LNCAP (cell line): ENCODE results near the gene ZNF695.

ENCODE experiments used
- TF ChIP-seq, protein P1 (sequence below): fragments of 450-650 bp; IDR thresholded peaks from 2 replicates; pipeline ENCODE4 v1.5.1; 2017; ENCODE audit warnings: mild to moderate bottlenecking

The ZNF695 gene

GRCh38 chr1:246971090-246971721 lies 36.7 kb downstream of the ZNF695 start:
- TF ChIP-seq, protein P1, sequence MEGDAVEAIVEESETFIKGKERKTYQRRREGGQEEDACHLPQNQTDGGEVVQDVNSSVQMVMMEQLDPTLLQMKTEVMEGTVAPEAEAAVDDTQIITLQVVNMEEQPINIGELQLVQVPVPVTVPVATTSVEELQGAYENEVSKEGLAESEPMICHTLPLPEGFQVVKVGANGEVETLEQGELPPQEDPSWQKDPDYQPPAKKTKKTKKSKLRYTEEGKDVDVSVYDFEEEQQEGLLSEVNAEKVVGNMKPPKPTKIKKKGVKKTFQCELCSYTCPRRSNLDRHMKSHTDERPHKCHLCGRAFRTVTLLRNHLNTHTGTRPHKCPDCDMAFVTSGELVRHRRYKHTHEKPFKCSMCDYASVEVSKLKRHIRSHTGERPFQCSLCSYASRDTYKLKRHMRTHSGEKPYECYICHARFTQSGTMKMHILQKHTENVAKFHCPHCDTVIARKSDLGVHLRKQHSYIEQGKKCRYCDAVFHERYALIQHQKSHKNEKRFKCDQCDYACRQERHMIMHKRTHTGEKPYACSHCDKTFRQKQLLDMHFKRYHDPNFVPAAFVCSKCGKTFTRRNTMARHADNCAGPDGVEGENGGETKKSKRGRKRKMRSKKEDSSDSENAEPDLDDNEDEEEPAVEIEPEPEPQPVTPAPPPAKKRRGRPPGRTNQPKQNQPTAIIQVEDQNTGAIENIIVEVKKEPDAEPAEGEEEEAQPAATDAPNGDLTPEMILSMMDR: peak; percentile 76

DNA sequence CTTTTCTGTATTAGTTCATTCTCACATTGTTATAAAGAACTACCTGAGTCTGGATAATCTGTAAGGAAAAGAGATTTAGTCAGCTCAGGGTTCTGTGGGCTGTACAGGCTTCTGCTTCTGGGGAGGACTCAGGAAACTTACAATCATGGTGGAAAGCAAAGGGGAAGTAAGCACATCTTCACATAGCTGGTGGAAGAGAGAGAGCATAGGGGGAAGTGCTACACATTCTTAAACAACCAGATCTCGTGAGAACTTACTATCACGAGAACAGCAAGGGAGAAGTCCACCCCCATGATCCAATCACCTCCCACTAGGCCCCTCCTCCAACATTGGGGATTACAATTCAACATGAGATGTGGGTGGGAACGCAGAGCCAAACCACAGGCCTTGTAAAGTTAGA lies 38.2 kb downstream of the ZNF695 start:
- TF ChIP-seq, protein P1: no peak

DNA sequence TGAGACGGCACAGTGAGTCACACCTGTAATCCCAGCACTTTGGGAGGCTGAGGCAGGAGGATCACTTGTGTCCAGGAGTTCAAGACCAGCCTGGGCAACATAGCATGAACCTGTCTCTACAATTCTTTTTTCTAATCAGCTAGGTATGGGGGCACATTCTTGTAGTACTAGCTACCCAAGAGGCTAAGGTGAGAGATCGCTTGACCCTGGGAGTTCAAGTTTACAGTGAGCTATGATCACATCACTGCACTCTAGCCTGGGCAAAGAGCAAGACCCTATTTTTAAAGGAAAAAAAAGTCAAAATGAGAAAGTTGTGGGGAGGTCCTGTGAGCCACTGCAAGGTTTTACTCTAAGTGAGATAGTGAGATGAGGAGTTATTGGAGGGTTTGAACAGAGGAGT lies 41.4 kb downstream of the ZNF695 start:
- TF ChIP-seq, protein P1: no peak

- TF ChIP-seq, protein P1: no peak
Observed at GRCh38 chr1:246959944-246960693, 47.7 kb downstream of the ZNF695 start.

DNA sequence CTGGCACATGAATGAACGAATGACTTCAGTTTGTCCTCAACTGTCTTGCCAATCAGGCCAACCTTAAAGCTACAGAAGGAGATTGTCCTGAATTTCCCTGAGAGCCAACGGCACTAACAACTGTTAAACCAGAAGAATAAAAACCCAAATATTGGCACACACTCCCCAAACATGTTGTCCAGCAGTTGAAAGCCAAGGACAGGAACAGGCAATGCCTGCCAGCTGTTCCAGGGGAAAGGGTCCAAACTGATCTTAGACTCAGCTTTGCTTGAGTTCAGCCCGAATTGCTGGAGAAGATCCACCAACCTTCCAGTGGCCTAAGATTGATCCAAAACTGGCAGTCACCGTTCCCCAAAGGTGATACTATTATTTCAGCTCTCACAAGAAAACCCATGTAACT lies 53.7 kb downstream of the ZNF695 start:
- TF ChIP-seq, protein P1: no peak

DNA sequence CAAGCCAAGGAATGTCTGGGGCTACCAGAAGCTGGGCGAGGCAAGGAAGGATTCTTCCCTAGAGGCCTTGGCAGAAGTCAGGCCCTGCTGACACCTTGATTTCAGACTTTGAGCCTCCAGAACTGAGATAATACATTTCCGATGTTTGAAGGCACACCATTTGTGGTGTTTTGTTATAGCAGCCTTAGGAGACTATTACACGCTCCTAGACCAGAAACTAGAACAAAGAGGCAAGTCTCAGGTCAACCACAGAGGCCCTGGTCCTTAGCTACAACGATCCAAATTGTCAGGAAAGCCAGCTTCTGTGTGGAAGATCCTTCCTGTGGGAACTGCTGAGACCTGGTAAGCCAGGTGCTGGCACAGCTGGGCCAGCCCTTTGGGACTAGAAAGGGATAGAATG lies 56.4 kb downstream of the ZNF695 start:
- TF ChIP-seq, protein P1: no peak

DNA sequence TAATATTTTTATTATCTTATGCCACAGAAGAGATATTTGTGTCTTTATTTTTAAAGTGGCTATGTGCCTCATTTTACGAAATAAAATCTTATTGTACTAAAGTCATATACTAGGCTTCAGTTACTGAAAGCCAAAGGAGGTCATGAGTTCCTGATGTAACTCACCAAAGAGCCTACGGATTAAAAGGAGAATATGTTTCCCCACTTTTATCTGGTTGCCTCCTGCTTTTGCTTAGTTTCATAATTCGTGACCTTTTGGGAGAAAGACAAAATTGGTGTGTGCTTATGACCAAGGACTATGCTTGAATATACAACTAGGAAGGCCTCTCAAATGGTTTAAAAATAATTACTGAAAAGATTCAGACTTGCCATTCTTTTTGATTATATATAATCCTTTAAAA lies 57.9 kb downstream of the ZNF695 start:
- TF ChIP-seq, protein P1: no peak
